Measurements from ENCODE around the gene HM13. TPM values are rescaled to one million over a fixed set of nuclear protein-coding genes. Genes with fewer than 3 reads are reported as not detected.
A peak's percentile ranks its signal among the peaks of the same experiment; 100 is the strongest.

HM13 gene
- total RNA-seq, 5 donors from 2014 or later (not counting 1 experiment from before 2014, with no cell fraction given) = 108 to 149 (median 140) TPM

GRCh38 chr20:31522731-31523130, 8.5 kb downstream of the HM13 start:
- Mint-ChIP-seq H3K9me3 (no peaks in the 10 kb centered on the region), H3K36me3 (peaks cover 29% of the 10 kb centered on the region), H3K4me1 (peaks cover 39 to 61% (median 52%) of the 10 kb centered on the region in 3 donors), H3K27ac (no peak overlapping the region), H3K27me3 (no peaks in the 10 kb centered on the region), H3K4me3 (no peak overlapping the region)
- POLR2A ChIA-PET = interaction anchor here in 1 of 2 donors (0.6 kb wide), 1 partner anchor 612 kb away, joined by 4 read pairs; no protein-coding TSS in a partner anchor
- no peak for DNase-seq
- ATAC-seq (replicated peaks in 1 of 4) = no peak
- Histone ChIP-seq H3K27ac (ENCODE audit: low read length) (no peak overlapping the region), H3K4me1 (ENCODE audit: control insufficient read depth in 1 of 2, extremely low read depth in 1 of 2, insufficient read depth in 2 of 2, low read length in 2 of 2) (peaks cover 0 to 16% of the 10 kb centered on the region in 2 experiments), H3K9me3 (no peaks in the 10 kb centered on the region), H3K27me3 (replicated peaks in 1 of 2; ENCODE audit: control insufficient read depth in 2 of 2, extremely low read depth in 1 of 2, insufficient read depth in 2 of 2, low read length in 1 of 2) (no peaks in the 10 kb centered on the region), H3K36me3 (ENCODE audit: control insufficient read depth in 2 of 2, extremely low read depth in 1 of 2, insufficient read depth in 1 of 2, low read length in 1 of 2) (peaks cover 6 to 40% of the 10 kb centered on the region in 2 donors), H3K4me3 (ENCODE audit: control insufficient read depth in 1 of 2, extremely low read depth in 1 of 2, low read length in 1 of 2) (no peak overlapping the region)
- no CpG with 5 or more reads among the region's 6 CpGs for WGBS (ENCODE audit: insufficient coverage)
- CTCF ChIA-PET = no interaction called here

- no peaks in the 10 kb centered on the region for H3K9me3 Mint-ChIP-seq
- WGBS (ENCODE audit: insufficient coverage) = 100% methylated on average over 1 of the region's 8 CpGs
- ChIA-PET POLR2A (no interaction called here), CTCF (no interaction called here)
- H3K27ac Mint-ChIP-seq = no peak overlapping the region
- ATAC-seq (replicated peaks in 1 of 4) = no peak
- Histone ChIP-seq H3K4me3 (ENCODE audit: control insufficient read depth in 1 of 2, extremely low read depth in 1 of 2, low read length in 1 of 2) (no peak overlapping the region), H3K27me3 (replicated peaks in 1 of 2; ENCODE audit: control insufficient read depth in 2 of 2, extremely low read depth in 1 of 2, insufficient read depth in 2 of 2, low read length in 1 of 2) (no peaks in the 10 kb centered on the region), H3K36me3 (ENCODE audit: control insufficient read depth in 2 of 2, extremely low read depth in 1 of 2, insufficient read depth in 1 of 2, low read length in 1 of 2) (peaks cover 13 to 45% of the 10 kb centered on the region in 2 donors), H3K4me1 (ENCODE audit: control insufficient read depth in 1 of 2, extremely low read depth in 1 of 2, insufficient read depth in 2 of 2, low read length in 2 of 2) (peaks cover 0 to 12% of the 10 kb centered on the region in 2 experiments), H3K9me3 (no peaks in the 10 kb centered on the region), H3K27ac (ENCODE audit: low read length) (no peak overlapping the region)
- no peaks in the 10 kb centered on the region for H3K27me3 Mint-ChIP-seq
- DNase-seq = peak in 1 of 35 experiments; percentile 20
- H3K4me3 Mint-ChIP-seq = no peak overlapping the region
- peaks cover 33% of the 10 kb centered on the region for H3K36me3 Mint-ChIP-seq
- peaks cover 39 to 60% (median 52%) of the 10 kb centered on the region in 3 donors for H3K4me1 Mint-ChIP-seq
Measured at GRCh38 chr20:31523361-31524283, 9.4 kb downstream of the HM13 start.

GRCh38 chr20:31527266-31527665, 13.0 kb downstream of the HM13 start:
- peaks cover 20 to 32% (median 25%) of the 10 kb centered on the region in 3 donors for H3K4me1 Mint-ChIP-seq
- CTCF ChIA-PET = interaction anchor here in 1 of 2 donors (0.7 kb wide), 1 partner anchor 10 kb away, joined by 4 read pairs; no protein-coding TSS in a partner anchor
- DNase-seq (no peak), ATAC-seq (replicated peaks in 1 of 4) (no peak)
- H3K27ac Mint-ChIP-seq = no peak overlapping the region
- H3K36me3 Mint-ChIP-seq = peaks cover 44% of the 10 kb centered on the region
- H3K9me3 Mint-ChIP-seq = no peaks in the 10 kb centered on the region
- POLR2A ChIA-PET = no interaction called here
- no peaks in the 10 kb centered on the region for H3K27me3 ChIP-seq (replicated peaks in 1 of 2; ENCODE audit: control insufficient read depth in 2 of 2, extremely low read depth in 1 of 2, insufficient read depth in 2 of 2, low read length in 1 of 2)
- H3K4me3 Mint-ChIP-seq = no peak overlapping the region
- H3K4me3 ChIP-seq (ENCODE audit: control insufficient read depth in 1 of 2, extremely low read depth in 1 of 2, low read length in 1 of 2) = no peak overlapping the region
- H3K27ac ChIP-seq (ENCODE audit: low read length) = no peak overlapping the region
- no peaks in the 10 kb centered on the region for H3K9me3 ChIP-seq
- no peaks in the 10 kb centered on the region for H3K27me3 Mint-ChIP-seq
- H3K4me1 ChIP-seq (ENCODE audit: control insufficient read depth in 1 of 2, extremely low read depth in 1 of 2, insufficient read depth in 2 of 2, low read length in 2 of 2) = peaks cover 0 to 3% of the 10 kb centered on the region in 2 experiments
- 100% methylated on average over 1 of the region's 6 CpGs for WGBS (ENCODE audit: insufficient coverage)
- peaks cover 25 to 60% of the 10 kb centered on the region in 2 donors for H3K36me3 ChIP-seq (ENCODE audit: control insufficient read depth in 2 of 2, extremely low read depth in 1 of 2, insufficient read depth in 1 of 2, low read length in 1 of 2)

- ATAC-seq (replicated peaks in 1 of 4) = no peak
- Mint-ChIP-seq H3K4me1 (peaks cover 6 to 26% (median 18%) of the 10 kb centered on the region in 3 donors), H3K27me3 (no peaks in the 10 kb centered on the region), H3K4me3 (no peak overlapping the region), H3K27ac (no peak overlapping the region), H3K9me3 (no peaks in the 10 kb centered on the region), H3K36me3 (peaks cover 67% of the 10 kb centered on the region)
- H3K36me3 ChIP-seq (ENCODE audit: control insufficient read depth in 2 of 2, extremely low read depth in 1 of 2, insufficient read depth in 1 of 2, low read length in 1 of 2) = peaks cover 23 to 86% of the 10 kb centered on the region in 2 donors
- no peak overlapping the region for H3K27ac ChIP-seq (ENCODE audit: low read length)
- H3K4me1 ChIP-seq (ENCODE audit: control insufficient read depth in 1 of 2, extremely low read depth in 1 of 2, insufficient read depth in 2 of 2, low read length in 2 of 2) = peaks cover 0 to 9% of the 10 kb centered on the region in 2 experiments
- H3K9me3 ChIP-seq = no peaks in the 10 kb centered on the region
- H3K4me3 ChIP-seq (ENCODE audit: control insufficient read depth in 1 of 2, extremely low read depth in 1 of 2, low read length in 1 of 2) = no peak overlapping the region
- DNase-seq = no peak
- ChIA-PET POLR2A (no interaction called here), CTCF (interaction anchor here in 1 of 2 donors (0.5 kb wide), 1 partner anchor 30 kb away, joined by 3 read pairs; no protein-coding TSS in a partner anchor)
- no peaks in the 10 kb centered on the region for H3K27me3 ChIP-seq (replicated peaks in 1 of 2; ENCODE audit: control insufficient read depth in 2 of 2, extremely low read depth in 1 of 2, insufficient read depth in 2 of 2, low read length in 1 of 2)
Measured at GRCh38 chr20:31535298-31535697, 21.1 kb downstream of the HM13 start.

- Histone ChIP-seq H3K4me3 (ENCODE audit: control insufficient read depth in 1 of 2, extremely low read depth in 1 of 2, low read length in 1 of 2) (no peak overlapping the region), H3K27me3 (replicated peaks in 1 of 2; ENCODE audit: control insufficient read depth in 2 of 2, extremely low read depth in 1 of 2, insufficient read depth in 2 of 2, low read length in 1 of 2) (no peaks in the 10 kb centered on the region), H3K4me1 (ENCODE audit: control insufficient read depth in 1 of 2, extremely low read depth in 1 of 2, insufficient read depth in 2 of 2, low read length in 2 of 2) (peaks cover 0 to 9% of the 10 kb centered on the region in 2 experiments), H3K9me3 (no peaks in the 10 kb centered on the region), H3K27ac (ENCODE audit: low read length) (no peak overlapping the region), H3K36me3 (ENCODE audit: control insufficient read depth in 2 of 2, extremely low read depth in 1 of 2, insufficient read depth in 1 of 2, low read length in 1 of 2) (peaks cover 16 to 79% of the 10 kb centered on the region in 2 donors)
- H3K9me3 Mint-ChIP-seq = no peaks in the 10 kb centered on the region
- H3K27ac Mint-ChIP-seq = no peak overlapping the region
- ChIA-PET POLR2A (no interaction called here), CTCF (no interaction called here)
- no peaks in the 10 kb centered on the region for H3K27me3 Mint-ChIP-seq
- ATAC-seq (replicated peaks in 1 of 4) (no peak), DNase-seq (no peak)
- WGBS (ENCODE audit: insufficient coverage) = 100% methylated on average over 5 of the region's 5 CpGs
- peaks cover 58% of the 10 kb centered on the region for H3K36me3 Mint-ChIP-seq
- peaks cover 2 to 23% (median 18%) of the 10 kb centered on the region in 3 donors for H3K4me1 Mint-ChIP-seq
- H3K4me3 Mint-ChIP-seq = no peak overlapping the region
Measured at GRCh38 chr20:31536575-31536974, 22.3 kb downstream of the HM13 start.

GRCh38 chr20:31537116-31537871, 23.1 kb downstream of the HM13 start:
- Mint-ChIP-seq H3K36me3 (peaks cover 53% of the 10 kb centered on the region), H3K27ac (no peak overlapping the region), H3K4me1 (peaks cover 9 to 27% (median 18%) of the 10 kb centered on the region in 3 donors), H3K4me3 (no peak overlapping the region), H3K27me3 (no peaks in the 10 kb centered on the region), H3K9me3 (no peaks in the 10 kb centered on the region)
- Histone ChIP-seq H3K27ac (ENCODE audit: low read length) (no peak overlapping the region), H3K4me3 (ENCODE audit: control insufficient read depth in 1 of 2, extremely low read depth in 1 of 2, low read length in 1 of 2) (no peak overlapping the region), H3K4me1 (ENCODE audit: control insufficient read depth in 1 of 2, extremely low read depth in 1 of 2, insufficient read depth in 2 of 2, low read length in 2 of 2) (peaks cover 0 to 9% of the 10 kb centered on the region in 2 experiments), H3K9me3 (no peaks in the 10 kb centered on the region), H3K36me3 (ENCODE audit: control insufficient read depth in 2 of 2, extremely low read depth in 1 of 2, insufficient read depth in 1 of 2, low read length in 1 of 2) (peaks cover 12 to 79% of the 10 kb centered on the region in 2 donors), H3K27me3 (replicated peaks in 1 of 2; ENCODE audit: control insufficient read depth in 2 of 2, extremely low read depth in 1 of 2, insufficient read depth in 2 of 2, low read length in 1 of 2) (no peaks in the 10 kb centered on the region)
- 93% methylated on average over 5 of the region's 8 CpGs for WGBS (ENCODE audit: insufficient coverage)
- DNase-seq = no peak
- CTCF ChIA-PET = no interaction called here
- POLR2A ChIA-PET = interaction anchor here in 1 of 2 donors (0.5 kb wide), 1 partner anchor 11 kb away, joined by 6 read pairs; no protein-coding TSS in a partner anchor
- no peak for ATAC-seq (replicated peaks in 1 of 4)

All from T-cell (primary cell).